ENCODE data around the gene TRIM41.
"Not testable (repeated sequence)": the region's sequence is repeated elsewhere in the genome, so short reads cannot be mapped to it uniquely, and the experiment has no call there.

DNA sequence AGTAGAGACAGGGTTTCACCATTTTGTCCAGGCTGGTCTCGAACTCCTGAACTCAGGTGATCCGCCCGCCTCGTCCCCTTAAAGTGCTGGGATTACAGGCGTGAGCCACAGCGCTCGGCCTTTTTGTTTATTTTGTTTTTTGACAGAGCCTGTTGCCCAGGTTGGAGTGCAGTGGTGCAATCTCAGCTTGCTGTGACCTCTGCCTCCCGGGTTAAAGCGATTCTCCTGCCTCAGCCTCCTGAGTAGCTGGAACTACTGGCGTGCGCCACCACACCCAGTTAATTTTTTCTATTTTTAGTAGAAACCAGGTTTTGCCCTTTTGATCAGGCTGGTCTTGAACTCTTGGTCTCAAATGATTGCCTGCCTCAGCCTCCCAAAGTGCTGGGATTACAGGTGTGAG, 12.9 kb upstream of the TRIM41 start:
- TF ChIP-seq, protein P1, sequence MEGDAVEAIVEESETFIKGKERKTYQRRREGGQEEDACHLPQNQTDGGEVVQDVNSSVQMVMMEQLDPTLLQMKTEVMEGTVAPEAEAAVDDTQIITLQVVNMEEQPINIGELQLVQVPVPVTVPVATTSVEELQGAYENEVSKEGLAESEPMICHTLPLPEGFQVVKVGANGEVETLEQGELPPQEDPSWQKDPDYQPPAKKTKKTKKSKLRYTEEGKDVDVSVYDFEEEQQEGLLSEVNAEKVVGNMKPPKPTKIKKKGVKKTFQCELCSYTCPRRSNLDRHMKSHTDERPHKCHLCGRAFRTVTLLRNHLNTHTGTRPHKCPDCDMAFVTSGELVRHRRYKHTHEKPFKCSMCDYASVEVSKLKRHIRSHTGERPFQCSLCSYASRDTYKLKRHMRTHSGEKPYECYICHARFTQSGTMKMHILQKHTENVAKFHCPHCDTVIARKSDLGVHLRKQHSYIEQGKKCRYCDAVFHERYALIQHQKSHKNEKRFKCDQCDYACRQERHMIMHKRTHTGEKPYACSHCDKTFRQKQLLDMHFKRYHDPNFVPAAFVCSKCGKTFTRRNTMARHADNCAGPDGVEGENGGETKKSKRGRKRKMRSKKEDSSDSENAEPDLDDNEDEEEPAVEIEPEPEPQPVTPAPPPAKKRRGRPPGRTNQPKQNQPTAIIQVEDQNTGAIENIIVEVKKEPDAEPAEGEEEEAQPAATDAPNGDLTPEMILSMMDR (conservative IDR thresholded peaks at IDR 0.05; ENCODE audit: low read depth in 2 of 2) = not testable (repeated sequence)
- not testable (repeated sequence) for TF ChIP-seq POLR2AphosphoS5 (IDR thresholded peaks at IDR 0.05; ENCODE audit: low read depth); EZH2 (IDR thresholded peaks at IDR 0.05; ENCODE audit: low read depth, unreplicated experiment); STAT1 (IDR thresholded peaks at IDR 0.05; ENCODE audit: unreplicated experiment)
- TF ChIP-seq, protein P2, sequence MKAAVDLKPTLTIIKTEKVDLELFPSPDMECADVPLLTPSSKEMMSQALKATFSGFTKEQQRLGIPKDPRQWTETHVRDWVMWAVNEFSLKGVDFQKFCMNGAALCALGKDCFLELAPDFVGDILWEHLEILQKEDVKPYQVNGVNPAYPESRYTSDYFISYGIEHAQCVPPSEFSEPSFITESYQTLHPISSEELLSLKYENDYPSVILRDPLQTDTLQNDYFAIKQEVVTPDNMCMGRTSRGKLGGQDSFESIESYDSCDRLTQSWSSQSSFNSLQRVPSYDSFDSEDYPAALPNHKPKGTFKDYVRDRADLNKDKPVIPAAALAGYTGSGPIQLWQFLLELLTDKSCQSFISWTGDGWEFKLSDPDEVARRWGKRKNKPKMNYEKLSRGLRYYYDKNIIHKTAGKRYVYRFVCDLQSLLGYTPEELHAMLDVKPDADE (IDR thresholded peaks at IDR 0.05) = not testable (repeated sequence)

Data from GM23338 (cell line).